Prostate gland (tissue), 2 donors: Measurements from ENCODE around the gene MNX1.

Source experiments
- CTCF ChIP-seq, 4 experiments: fragments of 200-600 bp in 2 of 4; fragments of 450-650 bp in 2 of 4; sonication (generic) in 2 of 4; IDR thresholded peaks; 1 replicate in 3 of 4; 2 replicates in 1 of 4; pipeline ENCODE4 v1.5.1; 2016 to 2019; ENCODE audit warnings: antibody characterized with exemption in 4 of 4, mild to moderate bottlenecking in 2 of 4, moderate library complexity in 2 of 4
- POLR2A ChIP-seq: fragments of 450-650 bp; IDR thresholded peaks from one replicate; pipeline ENCODE4 v1.6.1; 2016; ENCODE audit warnings: antibody characterized with exemption, mild to moderate bottlenecking

GRCh38 chr7:157013101-157013500 is 2.6 kb upstream of the MNX1 start:
- no peak for TF ChIP-seq CTCF (IDR thresholded peaks at IDR 0.05)
- TF ChIP-seq POLR2A: no peak
